ENCODE data around the gene AK9.

DNA sequence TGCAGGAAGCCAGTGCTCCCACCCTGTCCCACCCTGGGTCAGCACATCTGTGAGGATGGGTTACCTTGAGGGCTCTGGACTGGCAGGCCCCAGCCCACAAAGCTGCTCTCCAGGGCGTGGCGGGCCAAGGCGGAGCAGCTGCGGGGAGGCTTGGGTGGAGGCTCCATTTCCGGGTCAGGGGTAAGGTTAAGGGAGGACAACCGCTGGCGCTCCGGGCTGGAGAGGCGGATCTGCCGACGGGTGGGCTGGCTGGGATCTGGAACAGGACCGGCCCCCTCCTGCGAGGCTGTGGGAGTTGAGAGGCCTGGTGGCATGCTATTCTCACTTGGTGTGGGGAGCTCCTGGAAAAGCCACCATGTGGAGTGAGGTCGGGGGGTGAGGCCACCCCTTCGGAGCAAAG lies 244.9 kb downstream of the AK9 start:
- no peak for TF ChIP-seq POLR2A (IDR thresholded peaks at IDR 0.05; ENCODE audit: low read length)
- TF ChIP-seq GATA1 (IDR thresholded peaks at IDR 0.05; ENCODE audit: low read depth, low read length): no peak

Measured in erythroblast (primary cell).